ENCODE results near the gene CEP104.

DNA sequence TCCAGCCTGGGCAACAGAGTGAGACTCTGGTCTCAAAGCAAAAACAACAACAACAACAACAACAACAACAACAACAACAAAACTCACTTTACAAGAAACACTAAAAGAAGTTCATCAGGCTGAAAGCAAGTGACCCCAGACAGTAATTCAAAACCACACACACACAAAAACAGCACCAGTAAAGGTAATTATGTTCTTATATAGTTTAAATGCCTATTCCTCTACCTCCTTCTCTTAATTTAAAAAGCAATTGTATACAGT, 41.4 kb upstream of the CEP104 start:
- no peak for TF ChIP-seq CTCF (IDR thresholded peaks at IDR 0.05; ENCODE audit: poor library complexity, severe bottlenecking)
- TF ChIP-seq EP300 (conservative IDR thresholded peaks at IDR 0.05; ENCODE audit: poor library complexity, severe bottlenecking) = no peak
- TF ChIP-seq SMC3 (conservative IDR thresholded peaks at IDR 0.05; ENCODE audit: poor library complexity) = no peak
- TF ChIP-seq EZH2 (IDR thresholded peaks at IDR 0.05; ENCODE audit: borderline replicate concordance, insufficient read depth, low read length, poor library complexity, severe bottlenecking) = no peak
- no peak for TF ChIP-seq TAF1 (IDR thresholded peaks at IDR 0.05; ENCODE audit: low read depth)
- no peak for TF ChIP-seq MXI1 (conservative IDR thresholded peaks at IDR 0.05; ENCODE audit: poor library complexity, severe bottlenecking)
- no peak for TF ChIP-seq POLR2AphosphoS5 (IDR thresholded peaks at IDR 0.05)

Measured in neural cell (in vitro differentiated cells).